ENCODE data around the gene ATP6V1D. TPM values are rescaled to one million over a fixed set of nuclear protein-coding genes. Genes with fewer than 3 reads are reported as not detected.

ATP6V1D gene
- polyA plus RNA-seq, 1 donor (not counting 4 experiments of a cell fraction or from before 2014, with no cell fraction given) = 112 TPM

DNA sequence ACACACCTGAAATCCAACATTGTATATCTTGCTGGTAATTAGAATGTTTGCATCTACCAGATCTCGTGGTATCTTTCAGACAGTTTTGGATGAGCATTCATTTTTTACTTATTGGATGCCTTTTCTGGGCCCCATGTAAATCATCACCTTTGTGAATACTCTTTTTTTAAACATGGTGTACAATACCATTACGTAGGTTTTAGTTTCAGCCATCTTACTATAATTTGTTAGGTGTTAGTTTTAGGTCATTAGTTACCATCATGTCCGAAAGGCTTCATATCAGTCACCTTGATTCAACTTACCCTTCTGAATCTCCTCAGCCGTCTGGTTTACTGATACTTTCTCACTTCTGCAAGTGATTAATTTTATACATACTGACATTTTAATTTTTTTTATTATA lies 5.9 kb upstream of the ATP6V1D start:
- no peak for DNase-seq (ENCODE audit: low read depth, low spot score)
- Histone ChIP-seq H3K4me3 (ENCODE audit: control insufficient read depth in 2 of 3, extremely low read depth in 1 of 3, insufficient read depth in 2 of 3, low read depth in 1 of 3, low read length in 3 of 3) (no peak overlapping the region), H4K20me1 (ENCODE audit: control insufficient read depth, extremely low read depth, insufficient read depth, low read length) (peaks cover 11% of the 10 kb centered on the region), H3K9ac (ENCODE audit: control insufficient read depth, extremely low read depth, insufficient read depth, low read length) (no peak overlapping the region), H3K36me3 (ENCODE audit: control insufficient read depth in 2 of 2, extremely low read depth in 1 of 2, insufficient read depth in 2 of 2, low read length in 2 of 2) (peaks cover 11 to 40% of the 10 kb centered on the region in 2 experiments), H3K9me3 (ENCODE audit: control insufficient read depth, low read depth, low read length) (no peaks in the 10 kb centered on the region), H2AFZ (ENCODE audit: control insufficient read depth, low read length) (no peak overlapping the region), H3K79me2 (ENCODE audit: control insufficient read depth, insufficient read depth, low read length) (peaks cover 81% of the 10 kb centered on the region), H3K27me3 (ENCODE audit: control insufficient read depth, extremely low read depth, insufficient read depth, low read length) (no peaks in the 10 kb centered on the region), H3K27ac (ENCODE audit: control insufficient read depth, insufficient read depth, low read length) (no peak overlapping the region), H3K4me2 (ENCODE audit: control insufficient read depth, extremely low read depth, insufficient read depth, low read depth, low read length) (no peak overlapping the region), H3K4me1 (ENCODE audit: control insufficient read depth, extremely low read depth, insufficient read depth, low read length) (peaks cover 22% of the 10 kb centered on the region), H3K9me1 (ENCODE audit: control insufficient read depth, extremely low read depth, insufficient read depth, low read length) (peaks cover 2% of the 10 kb centered on the region)
- TF ChIP-seq EZH2 (IDR thresholded peaks at IDR 0.05; ENCODE audit: low read length) = no peak
- TF ChIP-seq, protein P1, sequence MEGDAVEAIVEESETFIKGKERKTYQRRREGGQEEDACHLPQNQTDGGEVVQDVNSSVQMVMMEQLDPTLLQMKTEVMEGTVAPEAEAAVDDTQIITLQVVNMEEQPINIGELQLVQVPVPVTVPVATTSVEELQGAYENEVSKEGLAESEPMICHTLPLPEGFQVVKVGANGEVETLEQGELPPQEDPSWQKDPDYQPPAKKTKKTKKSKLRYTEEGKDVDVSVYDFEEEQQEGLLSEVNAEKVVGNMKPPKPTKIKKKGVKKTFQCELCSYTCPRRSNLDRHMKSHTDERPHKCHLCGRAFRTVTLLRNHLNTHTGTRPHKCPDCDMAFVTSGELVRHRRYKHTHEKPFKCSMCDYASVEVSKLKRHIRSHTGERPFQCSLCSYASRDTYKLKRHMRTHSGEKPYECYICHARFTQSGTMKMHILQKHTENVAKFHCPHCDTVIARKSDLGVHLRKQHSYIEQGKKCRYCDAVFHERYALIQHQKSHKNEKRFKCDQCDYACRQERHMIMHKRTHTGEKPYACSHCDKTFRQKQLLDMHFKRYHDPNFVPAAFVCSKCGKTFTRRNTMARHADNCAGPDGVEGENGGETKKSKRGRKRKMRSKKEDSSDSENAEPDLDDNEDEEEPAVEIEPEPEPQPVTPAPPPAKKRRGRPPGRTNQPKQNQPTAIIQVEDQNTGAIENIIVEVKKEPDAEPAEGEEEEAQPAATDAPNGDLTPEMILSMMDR (optimal IDR thresholded peaks at IDR 0.05 in 1 of 3, IDR thresholded peaks at IDR 0.05 in 1 of 3, conservative IDR thresholded peaks at IDR 0.05 in 1 of 3; ENCODE audit: extremely low read depth in 1 of 3, insufficient read depth in 2 of 3, low read length in 3 of 3) = no peak
- dilution Hi-C loops (cut with MboI; ENCODE audit: extremely low pct_ligation_motif_present, low sequenced_read_pairs) = no loop called here
- FAIRE-seq = no peak

DNA sequence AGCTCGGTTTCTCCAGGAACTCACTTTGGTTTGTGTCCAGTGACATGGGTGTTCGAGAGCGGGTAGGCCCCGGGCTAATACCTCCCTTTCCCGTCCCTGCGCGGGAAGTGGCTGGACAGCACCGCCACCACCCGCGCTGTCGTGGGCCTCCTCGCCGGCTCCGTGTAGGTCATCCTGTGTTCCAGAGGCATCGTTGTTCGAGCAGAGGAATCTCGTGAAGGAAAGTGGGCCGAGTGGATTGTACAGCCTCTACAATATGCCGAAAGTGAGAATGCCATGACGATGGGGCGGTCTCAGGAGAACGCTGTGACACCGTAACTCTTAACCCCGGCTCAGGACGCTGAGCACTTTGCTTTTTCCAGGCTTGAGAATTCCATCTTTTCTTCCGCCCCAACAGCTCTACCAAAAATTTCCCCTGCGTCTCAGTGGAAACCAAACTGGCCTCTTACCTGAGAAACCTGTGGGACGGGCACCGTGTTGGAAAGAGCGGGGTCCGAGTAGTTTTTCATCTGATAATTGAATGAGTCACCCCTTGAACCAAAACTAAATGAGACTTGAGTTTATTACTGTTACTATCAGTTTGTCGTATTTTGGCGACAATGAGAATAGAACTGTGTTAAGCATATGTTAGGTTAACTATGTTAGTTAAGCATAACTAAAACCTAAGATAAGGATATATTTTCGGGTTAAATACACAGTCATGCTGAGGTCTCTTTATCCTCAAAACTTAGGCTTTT lies 1.0 kb upstream of the ATP6V1D start:
- H3K4me3 ChIP-seq (ENCODE audit: control insufficient read depth in 2 of 3, extremely low read depth in 1 of 3, insufficient read depth in 2 of 3, low read depth in 1 of 3, low read length in 3 of 3) = peak overlapping the region; percentile 85 to 98 (median 88)
- H3K9me1 ChIP-seq (ENCODE audit: control insufficient read depth, extremely low read depth, insufficient read depth, low read length) = peaks cover 2% of the 10 kb centered on the region
- H3K27me3 ChIP-seq (ENCODE audit: control insufficient read depth, extremely low read depth, insufficient read depth, low read length) = no peaks in the 10 kb centered on the region
- peak overlapping the region; percentile 100 for H3K27ac ChIP-seq (ENCODE audit: control insufficient read depth, insufficient read depth, low read length)
- peaks cover 44% of the 10 kb centered on the region for H3K4me1 ChIP-seq (ENCODE audit: control insufficient read depth, extremely low read depth, insufficient read depth, low read length)
- H3K4me2 ChIP-seq (ENCODE audit: control insufficient read depth, extremely low read depth, insufficient read depth, low read depth, low read length) = peak overlapping the region; percentile 97
- no peaks in the 10 kb centered on the region for H3K9me3 ChIP-seq (ENCODE audit: control insufficient read depth, low read depth, low read length)
- H3K79me2 ChIP-seq (ENCODE audit: control insufficient read depth, insufficient read depth, low read length) = peaks cover 89% of the 10 kb centered on the region
- dilution Hi-C loops (cut with MboI; ENCODE audit: extremely low pct_ligation_motif_present, low sequenced_read_pairs) = no loop called here
- peak overlapping the region; percentile 98 for H3K9ac ChIP-seq (ENCODE audit: control insufficient read depth, extremely low read depth, insufficient read depth, low read length)
- peaks cover 9% of the 10 kb centered on the region for H4K20me1 ChIP-seq (ENCODE audit: control insufficient read depth, extremely low read depth, insufficient read depth, low read length)
- DNase-seq (ENCODE audit: low read depth, low spot score) (no peak), FAIRE-seq (no peak)
- peaks cover 2 to 29% of the 10 kb centered on the region in 2 experiments for H3K36me3 ChIP-seq (ENCODE audit: control insufficient read depth in 2 of 2, extremely low read depth in 1 of 2, insufficient read depth in 2 of 2, low read length in 2 of 2)
- TF ChIP-seq, protein P1 (optimal IDR thresholded peaks at IDR 0.05 in 1 of 3, IDR thresholded peaks at IDR 0.05 in 1 of 3, conservative IDR thresholded peaks at IDR 0.05 in 1 of 3; ENCODE audit: extremely low read depth in 1 of 3, insufficient read depth in 2 of 3, low read length in 3 of 3) = no peak
- no peak for TF ChIP-seq EZH2 (IDR thresholded peaks at IDR 0.05; ENCODE audit: low read length)
- peak overlapping the region; percentile 98 for H2AFZ ChIP-seq (ENCODE audit: control insufficient read depth, low read length)

All from keratinocyte (primary cell).